H1 (cell line): ENCODE measurements around the gene CACNA1D. TPM values are rescaled to one million over a fixed set of nuclear protein-coding genes. Genes with fewer than 3 reads are reported as not detected.

Source experiments
- CTCF ChIA-PET: fragments of 300-600 bp; sonication (Branson Sonifier 250); formaldehyde crosslinking; loops from one replicate; lab custom pipeline; 2021; ENCODE audit not compliant: partially characterized antibody; lab: Charles Lee
- POLR2A ChIA-PET: fragments of 300-600 bp; sonication (Branson Sonifier 250); formaldehyde crosslinking; loops from one replicate; lab custom pipeline; 2021; ENCODE audit warnings: inconsistent platforms; ENCODE audit not compliant: partially characterized antibody; lab: Charles Lee
- DNase-seq, 2 experiments: peaks; one replicate each; pipeline versions ENCODE4 v3.0.0 to v3.0.0-alpha.2; 2010 to 2022; ENCODE audit warnings: low spot score in 2 of 2, low read depth in 1 of 2, mixed read lengths in 1 of 2
- FAIRE-seq: peaks from 2 replicates; lab custom pipeline; 2011; peaks lifted over from hg19 to GRCh38; lab: Jason Lieb, UNC
- H2AFZ ChIP-seq: 2 replicates; pipeline ENCODE4 v1.8.1; 2012; ENCODE audit warnings: low read length, inconsistent platforms
- H2AK5ac ChIP-seq: 2 replicates; pipeline ENCODE4 v1.6.1; 2013; ENCODE audit warnings: low read depth, low read length
- H2BK120ac ChIP-seq: replicated peaks from 2 replicates; pipeline ENCODE3; 2013; ENCODE audit warnings: low read depth, low read length, inconsistent platforms
- H2BK12ac ChIP-seq: 2 replicates; pipeline ENCODE4 v1.6.1; 2013; ENCODE audit warnings: low read depth, low read length
- H2BK15ac ChIP-seq: 2 replicates; pipeline ENCODE4 v1.6.1; 2013; ENCODE audit warnings: low read length
- H2BK20ac ChIP-seq: 2 replicates; pipeline ENCODE4 v1.6.1; 2013; ENCODE audit warnings: low read length
- H2BK5ac ChIP-seq: 2 replicates; pipeline ENCODE4 v1.6.1; 2013; ENCODE audit warnings: low read depth, low read length
- H3K14ac ChIP-seq: 2 replicates; pipeline ENCODE4 v1.6.1; 2013; ENCODE audit warnings: inconsistent platforms; ENCODE audit not compliant: insufficient read length
- H3K18ac ChIP-seq: 2 replicates; pipeline ENCODE4 v1.6.1; 2013; ENCODE audit warnings: low read length; ENCODE audit errors: extremely low read depth
- H3K23ac ChIP-seq: 2 replicates; pipeline ENCODE4 v1.6.1; 2013; ENCODE audit warnings: inconsistent platforms; ENCODE audit not compliant: insufficient read length
- H3K23me2 ChIP-seq: 2 replicates; pipeline ENCODE4 v1.6.1; 2013; ENCODE audit warnings: low read depth, low read length
- H3K27ac ChIP-seq: 2 replicates; pipeline ENCODE4 v1.6.1; 2011; ENCODE audit warnings: low read depth, low read length, inconsistent platforms
- H3K27me3 ChIP-seq, 4 experiments: replicated peaks in 1 of 4; 1 replicate in 1 of 4; 2 replicates in 3 of 4; pipeline versions ENCODE4 v1.6.1 to v1.8.1; 2011 to 2013; ENCODE audit warnings: low read length in 3 of 4, mild to moderate bottlenecking in 3 of 4, inconsistent platforms in 2 of 4, mixed read lengths in 2 of 4, moderate library complexity in 1 of 4; ENCODE audit not compliant: control insufficient read depth in 3 of 4, insufficient read depth in 3 of 4; ENCODE audit errors: extremely low read depth in 1 of 4
- H3K36me3 ChIP-seq, 4 experiments: 2 replicates each; pipeline versions ENCODE4 v1.6.1 to v1.8.1; 2011 to 2013; ENCODE audit warnings: mild to moderate bottlenecking in 4 of 4, low read length in 3 of 4, moderate library complexity in 2 of 4, control low read depth in 1 of 4, inconsistent platforms in 1 of 4; ENCODE audit not compliant: insufficient read depth in 4 of 4, control insufficient read depth in 2 of 4
- H3K4ac ChIP-seq: replicated peaks from 2 replicates; pipeline ENCODE3; 2013; ENCODE audit warnings: low read length, low read depth, mixed read lengths, inconsistent platforms; ENCODE audit not compliant: insufficient read length
- H3K4me1 ChIP-seq, 4 experiments: replicated peaks in 1 of 4; 1 replicate in 1 of 4; 2 replicates in 3 of 4; pipeline versions ENCODE4 v1.6.1 to v1.8.1; 2011 to 2013; ENCODE audit warnings: low read length in 3 of 4, inconsistent platforms in 2 of 4, mixed read lengths in 1 of 4; ENCODE audit not compliant: insufficient read depth in 4 of 4, control insufficient read depth in 3 of 4
- H3K4me2 ChIP-seq, 2 experiments: 2 replicates each; pipeline versions ENCODE4 v1.6.1 to v1.8.1; 2011 to 2013; ENCODE audit warnings: low read depth in 2 of 2, low read length in 2 of 2, control low read depth in 1 of 2, inconsistent platforms in 1 of 2, mild to moderate bottlenecking in 1 of 2; ENCODE audit not compliant: insufficient read depth in 1 of 2
- H3K4me3 ChIP-seq, 4 experiments: fragments of 200-600, 300-600 bp in 1 of 4; sonication (generic), shearing (Covaris generic), sonication (Bioruptor Twin) in 1 of 4; 2 replicates each; pipeline versions ENCODE4 v1.5.1 to v1.8.1; 2011 to 2016; ENCODE audit warnings: low read length in 4 of 4, low read depth in 3 of 4, control low read depth in 2 of 4, inconsistent platforms in 2 of 4, mild to moderate bottlenecking in 2 of 4, mixed read lengths in 1 of 4, moderate library complexity in 1 of 4; ENCODE audit not compliant: insufficient read depth in 2 of 4; ENCODE audit errors: extremely low read depth in 1 of 4
- H3K56ac ChIP-seq: replicated peaks from 2 replicates; pipeline ENCODE3; 2013; ENCODE audit warnings: low read depth, mild to moderate bottlenecking, mixed read lengths, low read length, inconsistent platforms; ENCODE audit not compliant: insufficient read length
- H3K79me1 ChIP-seq: 2 replicates; pipeline ENCODE4 v1.6.1; 2013; ENCODE audit warnings: low read depth, low read length, control low read depth
- H3K79me2 ChIP-seq, 2 experiments: 2 replicates each; pipeline versions ENCODE4 v1.6.1 to v1.8.1; 2012 to 2013; ENCODE audit warnings: low read length in 2 of 2, mild to moderate bottlenecking in 2 of 2, inconsistent platforms in 1 of 2; ENCODE audit not compliant: insufficient read depth in 2 of 2, control insufficient read depth in 1 of 2
- H3K9ac ChIP-seq, 4 experiments: replicated peaks in 1 of 4; 1 replicate in 1 of 4; 2 replicates in 3 of 4; pipeline versions ENCODE4 v1.6.1 to v1.8.1; 2011 to 2013; ENCODE audit warnings: low read depth in 3 of 4, low read length in 3 of 4, control low read depth in 2 of 4, mild to moderate bottlenecking in 2 of 4, moderate library complexity in 2 of 4, inconsistent platforms in 1 of 4; ENCODE audit errors: extremely low read depth in 1 of 4
- H3K9me3 ChIP-seq, 2 experiments: 2 replicates each; pipeline versions ENCODE4 v1.6.1 to v1.8.1; 2012 to 2013; ENCODE audit warnings: mild to moderate bottlenecking in 2 of 2, moderate library complexity in 2 of 2, control low read depth in 1 of 2, inconsistent platforms in 1 of 2, low read depth in 1 of 2, low read length in 1 of 2, mixed read lengths in 1 of 2; ENCODE audit not compliant: insufficient read depth in 2 of 2
- H4K20me1 ChIP-seq, 2 experiments: replicated peaks in 1 of 2; 2 replicates each; pipeline versions ENCODE3 to v1.8.1; 2011 to 2013; ENCODE audit warnings: inconsistent platforms in 2 of 2, low read length in 2 of 2, mild to moderate bottlenecking in 1 of 2; ENCODE audit not compliant: insufficient read depth in 2 of 2, control insufficient read depth in 1 of 2
- H4K5ac ChIP-seq: 2 replicates; pipeline ENCODE4 v1.6.1; 2013; ENCODE audit warnings: low read length, low read depth, mixed read lengths, inconsistent platforms; ENCODE audit not compliant: insufficient read length
- H4K8ac ChIP-seq: 2 replicates; pipeline ENCODE4 v1.8.0; 2013; ENCODE audit warnings: mild to moderate bottlenecking, moderate library complexity, low read length, inconsistent platforms; ENCODE audit not compliant: insufficient read depth; ENCODE audit errors: extremely low read depth
- H4K91ac ChIP-seq: replicated peaks from 2 replicates; pipeline ENCODE3; 2013; ENCODE audit warnings: low read length, mixed read lengths, inconsistent platforms; ENCODE audit not compliant: insufficient read length
- EGR1 ChIP-seq: IDR thresholded peaks from 2 replicates; pipeline ENCODE4 v1.6.1; 2011; ENCODE audit warnings: low read depth, low read length, borderline replicate concordance
- MAX ChIP-seq: IDR thresholded peaks from 2 replicates; pipeline ENCODE4 v1.6.1; 2012; ENCODE audit warnings: inconsistent platforms
- RBBP5 ChIP-seq: IDR thresholded peaks from 2 replicates; pipeline ENCODE4 v1.7.1; 2012; ENCODE audit warnings: low read depth, mild to moderate bottlenecking, inconsistent platforms, low read length, moderate library complexity, borderline replicate concordance
- WGBS, 2 experiments: shearing (Covaris generic) in 1 of 2; methylation state at CpG; one replicate each; pipeline versions ENCODE4 v1.1.6 to v1.1.7; 2013 to 2015; ENCODE audit warnings: low lambda C conversion rate in 2 of 2, mixed read lengths in 2 of 2, inconsistent platforms in 1 of 2, low coverage in 1 of 2, missing lambda C conversion rate in 1 of 2; ENCODE audit not compliant: insufficient replicate concordance in 2 of 2, insufficient coverage in 1 of 2, insufficient read length in 1 of 2; ENCODE audit errors: extremely low coverage in 1 of 2, missing lambda C conversion rate in 1 of 2; 5-methylcytosine and 5-hydroxymethylcytosine counted together
- polyA plus RNA-seq, 7 experiments: library from polyadenylated mRNA; depleted of rRNA in 3 of 7; stranded (reverse) in 5 of 7; unstranded in 2 of 7; fragments of >200 nt in 5 of 7; fragments of 200-250 nt in 2 of 7; gene quantifications; 1 replicate in 5 of 7; 2 replicates in 1 of 7; 4 replicates in 1 of 7; pipeline versions ENCODE4 v1.2.1 to v1.2.3, GENCODE V29; 2011 to 2013; ENCODE audit warnings: missing spikeins in 2 of 7, mixed read lengths in 2 of 7
- total RNA-seq: library from RNA; stranded (reverse); fragmentation: NEBNext Ultra II Directional; extraction: Animal tissue kit (Norgen Biotek cat#: 25700); gene quantifications from 2 replicates; pipeline ENCODE4 v1.2.1, GENCODE V29; 2021

Gene CACNA1D
- total and polyA plus RNA-seq, 2 of the 8 experiments (the other 6 are each of a cell fraction or from before 2014, with no cell fraction given) = 2.0 to 2.9 TPM

DNA sequence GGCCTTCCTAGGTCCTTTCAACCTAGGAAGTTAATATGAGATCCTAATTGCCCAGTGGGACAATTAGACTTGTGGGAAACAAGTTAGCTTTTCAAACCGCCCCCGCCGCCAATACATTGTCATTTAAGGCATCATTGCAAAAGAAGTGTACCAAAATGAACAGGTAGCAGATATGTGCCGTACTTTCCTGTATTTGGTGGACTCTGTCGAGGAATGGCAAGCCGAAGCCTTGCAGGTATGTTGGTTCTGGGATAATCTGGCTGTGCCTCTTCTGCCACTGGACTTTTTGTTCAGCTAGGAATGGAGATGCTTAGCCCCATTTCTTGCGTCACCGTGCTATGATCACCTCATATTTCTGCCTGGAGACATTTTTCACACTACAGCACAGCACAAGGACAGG, 157.5 kb downstream of the CACNA1D start:
- H4K8ac ChIP-seq = no peak overlapping the region
- H3K9me3 ChIP-seq = peaks cover 0 to 6% of the 10 kb centered on the region in 2 experiments; a peak in 2 of 4 replicates
- H3K9ac ChIP-seq = no peak overlapping the region
- DNase-seq = no peak
- no peak overlapping the region for H4K91ac ChIP-seq
- H3K4ac ChIP-seq = no peak overlapping the region
- FAIRE-seq = no peak
- no peak overlapping the region for H4K5ac ChIP-seq
- H3K27ac ChIP-seq = no peak overlapping the region
- no peaks in the 10 kb centered on the region for H3K27me3 ChIP-seq
- POLR2A ChIA-PET = no interaction called here
- H3K23me2 ChIP-seq = no peaks in the 10 kb centered on the region
- TF ChIP-seq MAX = no peak
- TF ChIP-seq RBBP5 = no peak
- TF ChIP-seq EGR1 = no peak
- no peak overlapping the region for H2BK12ac ChIP-seq
- H3K18ac ChIP-seq = no peak overlapping the region
- no peak overlapping the region for H3K14ac ChIP-seq
- H3K79me2 ChIP-seq = no peaks in the 10 kb centered on the region
- H2BK5ac ChIP-seq = no peak overlapping the region
- no peaks in the 10 kb centered on the region for H4K20me1 ChIP-seq
- no peaks in the 10 kb centered on the region for H3K4me1 ChIP-seq
- H3K4me3 ChIP-seq = no peak overlapping the region
- CTCF ChIA-PET = no interaction called here
- H3K56ac ChIP-seq = no peak overlapping the region
- H3K23ac ChIP-seq = no peak overlapping the region
- no peaks in the 10 kb centered on the region for H3K79me1 ChIP-seq
- no peak overlapping the region for H2BK15ac ChIP-seq
- H2BK20ac ChIP-seq = no peak overlapping the region
- no peak overlapping the region for H3K4me2 ChIP-seq
- no peak overlapping the region for H2AFZ ChIP-seq
- H2BK120ac ChIP-seq = no peak overlapping the region
- WGBS, 2 experiments = 90% methylated on average over 8 of the region's 8 CpGs; no CpG with 5 or more reads in 1 of the 2 experiments
- H3K36me3 ChIP-seq = no peaks in the 10 kb centered on the region; a peak in 1 of 8 replicates
- H2AK5ac ChIP-seq = no peak overlapping the region
